Upper lobe of right lung (tissue), 1 donor: ENCODE measurements around the gene STK11. TPM values are rescaled to one million over a fixed set of nuclear protein-coding genes. Genes with fewer than 3 reads are reported as not detected.
A peak's percentile ranks its signal among the peaks of the same experiment; 100 is the strongest.

Experiments
- ATAC-seq: fragments of 200-7000 bp; cut with Tn5 transposase; one replicate; pipeline ENCODE4 v1.9.1; 2020; ENCODE audit warnings: mild to moderate bottlenecking, moderate library complexity
- DNase-seq: peaks from one replicate; pipeline ENCODE4 v3.0.0-alpha.2; 2020
- H3K27ac ChIP-seq: fragments of 200-600 bp; one replicate; pipeline ENCODE4 v1.8.0; 2022
- H3K27me3 ChIP-seq: fragments of 200-600 bp; one replicate; pipeline ENCODE4 v1.8.0; 2022; ENCODE audit warnings: mild to moderate bottlenecking
- H3K36me3 ChIP-seq: fragments of 200-600 bp; one replicate; pipeline ENCODE4 v1.8.0; 2022
- H3K4me1 ChIP-seq: fragments of 200-600 bp; one replicate; pipeline ENCODE4 v1.8.0; 2022
- H3K4me3 ChIP-seq: fragments of 200-600 bp; one replicate; pipeline ENCODE4 v1.8.0; 2022; ENCODE audit warnings: mild to moderate bottlenecking
- H3K9me3 ChIP-seq: fragments of 200-600 bp; one replicate; pipeline ENCODE4 v1.8.0; 2022
- CTCF ChIP-seq: fragments of 200-600 bp; IDR thresholded peaks from one replicate; pipeline ENCODE4 v1.8.0; 2022; ENCODE audit warnings: antibody characterized with exemption
- intact Hi-C: fragments of 100-400 bp; cut with DNase I; formaldehyde crosslinking; loops from one replicate; pipeline ENCODE4 v1.11.0; 2022
- total RNA-seq: library from RNA; stranded (reverse); fragmentation: NEBNext Ultra II Directional; extraction: Animal tissue kit (Norgen Biotek cat#: 25700); gene quantifications from one replicate; pipeline ENCODE4 v1.2.1, GENCODE V29; 2021
- donor health status: DM: no; HTN: yes; CAD: no; lungs with severe emphysema.

The STK11 gene
- total RNA-seq, 1 donor from 2014 or later, result 51.8 TPM

GRCh38 chr19:1239420-1239795, 33.8 kb downstream of the STK11 start:
- H3K27me3 ChIP-seq, result no peaks in the 10 kb centered on the region
- DNase-seq (no peak), ATAC-seq (no peak)
- intact Hi-C loops, result no loop called here
- H3K4me1 ChIP-seq, result peaks cover 40% of the 10 kb centered on the region
- no peaks in the 10 kb centered on the region for H3K9me3 ChIP-seq
- peak overlapping the region; percentile 74 for H3K27ac ChIP-seq
- H3K4me3 ChIP-seq, result no peak overlapping the region
- H3K36me3 ChIP-seq, result no peaks in the 10 kb centered on the region
- TF ChIP-seq CTCF, result no peak

GRCh38 chr19:1239796-1240737, 34.5 kb downstream of the STK11 start:
- intact Hi-C loops, result no loop called here
- peak overlapping the region; percentile 88 for H3K4me3 ChIP-seq
- H3K9me3 ChIP-seq, result no peaks in the 10 kb centered on the region
- ATAC-seq, result peak; percentile 66
- H3K4me1 ChIP-seq, result peaks cover 47% of the 10 kb centered on the region
- H3K36me3 ChIP-seq, result no peaks in the 10 kb centered on the region
- no peaks in the 10 kb centered on the region for H3K27me3 ChIP-seq
- peak; percentile 93 for DNase-seq
- H3K27ac ChIP-seq, result peak overlapping the region; percentile 74
- peak; percentile 89 for TF ChIP-seq CTCF

- no peak for ATAC-seq
- H3K4me3 ChIP-seq, result peak overlapping the region; percentile 88
- intact Hi-C loops, result no loop called here
- no peak for DNase-seq
- no peaks in the 10 kb centered on the region for H3K36me3 ChIP-seq
- no peak for TF ChIP-seq CTCF
- peaks cover 55% of the 10 kb centered on the region for H3K4me1 ChIP-seq
- no peaks in the 10 kb centered on the region for H3K9me3 ChIP-seq
- H3K27me3 ChIP-seq, result no peaks in the 10 kb centered on the region
- no peak overlapping the region for H3K27ac ChIP-seq
Observed at GRCh38 chr19:1240925-1241324, 35.3 kb downstream of the STK11 start.

GRCh38 chr19:1241417-1242095, 36.0 kb downstream of the STK11 start, which contains the start of gene ATP5F1D:
TSS of gene ATP5F1D (plus strand) at chr19:1241751. CDS start at chr19:1241851, 100 bp downstream.
- H3K9me3 ChIP-seq, result no peaks in the 10 kb centered on the region
- peak; percentile 98 for DNase-seq
- peak; percentile 78 for ATAC-seq
- H3K27ac ChIP-seq, result peak within 1 kb of the TSS; percentile 86
- no peaks in the 10 kb centered on the region for H3K36me3 ChIP-seq
- no peak for TF ChIP-seq CTCF
- no peaks in the 10 kb centered on the region for H3K27me3 ChIP-seq
- peaks cover 56% of the 10 kb centered on the region for H3K4me1 ChIP-seq
- H3K4me3 ChIP-seq, result peak within 1 kb of the TSS; percentile 88
- intact Hi-C loops, result no loop called here

GRCh38 chr19:1243768-1244692, 38.5 kb downstream of the STK11 start:
- Histone ChIP-seq H3K27ac (peak overlapping the region; percentile 83), H3K4me3 (peak overlapping the region; percentile 34), H3K36me3 (no peaks in the 10 kb centered on the region), H3K27me3 (no peaks in the 10 kb centered on the region), H3K9me3 (no peaks in the 10 kb centered on the region), H3K4me1 (peaks cover 60% of the 10 kb centered on the region)
- intact Hi-C loops, result no loop called here
- ATAC-seq (peak; percentile 61), DNase-seq (peak; percentile 93)
- TF ChIP-seq CTCF, result peak; percentile 97
